HK-2 (cell line): Measurements from ENCODE around the gene TTC24.

Source experiments
- DNase-seq: peaks from one replicate; pipeline ENCODE4 v3.0.0-alpha.2; 2018; ENCODE audit not compliant: unreplicated experiment

TTC24 gene

GRCh38 chr1:156554971-156555370 is 24.6 kb upstream of the TTC24 start:
- no peak for DNase-seq

GRCh38 chr1:156555715-156556114 is 23.8 kb upstream of the TTC24 start:
- no peak for DNase-seq

GRCh38 chr1:156556354-156556753 is 23.2 kb upstream of the TTC24 start:
- no peak for DNase-seq

- DNase-seq = no peak
Observed at GRCh38 chr1:156559086-156559796, 20.3 kb upstream of the TTC24 start.

- no peak for DNase-seq
Observed at GRCh38 chr1:156559797-156560385, 19.6 kb upstream of the TTC24 start.

DNA sequence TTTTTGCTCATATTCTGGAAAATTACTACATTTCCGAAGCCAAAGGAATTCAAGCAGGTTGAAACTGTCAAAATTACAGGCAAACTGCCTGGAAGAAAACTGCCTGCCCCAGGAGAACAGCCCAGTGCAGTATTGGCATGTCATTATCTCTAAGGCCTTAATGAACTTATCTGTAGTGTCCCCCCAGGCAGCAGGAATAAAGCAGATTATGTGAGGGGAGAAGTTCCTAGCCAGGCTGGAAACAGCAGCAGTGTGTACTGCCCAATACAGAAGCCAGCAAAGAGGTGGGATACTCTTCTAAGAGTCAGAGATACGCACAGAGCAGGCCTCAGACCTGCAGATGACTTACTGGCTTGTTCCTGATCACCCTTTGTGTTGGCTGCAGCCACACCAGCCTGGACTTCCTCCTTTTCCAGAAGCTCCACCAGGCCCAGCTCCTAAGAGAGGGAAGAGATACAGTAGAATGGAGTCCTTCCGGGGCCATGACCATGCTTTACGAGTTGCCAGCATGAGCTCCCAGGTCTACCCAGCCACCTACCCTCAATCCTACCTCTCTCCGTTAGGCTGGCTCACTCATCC is 18.8 kb upstream of the TTC24 start:
- DNase-seq = no peak

GRCh38 chr1:156565519-156565918 is 14.0 kb upstream of the TTC24 start:
- no peak for DNase-seq

GRCh38 chr1:156566436-156566835 is 13.1 kb upstream of the TTC24 start:
- DNase-seq = no peak

DNA sequence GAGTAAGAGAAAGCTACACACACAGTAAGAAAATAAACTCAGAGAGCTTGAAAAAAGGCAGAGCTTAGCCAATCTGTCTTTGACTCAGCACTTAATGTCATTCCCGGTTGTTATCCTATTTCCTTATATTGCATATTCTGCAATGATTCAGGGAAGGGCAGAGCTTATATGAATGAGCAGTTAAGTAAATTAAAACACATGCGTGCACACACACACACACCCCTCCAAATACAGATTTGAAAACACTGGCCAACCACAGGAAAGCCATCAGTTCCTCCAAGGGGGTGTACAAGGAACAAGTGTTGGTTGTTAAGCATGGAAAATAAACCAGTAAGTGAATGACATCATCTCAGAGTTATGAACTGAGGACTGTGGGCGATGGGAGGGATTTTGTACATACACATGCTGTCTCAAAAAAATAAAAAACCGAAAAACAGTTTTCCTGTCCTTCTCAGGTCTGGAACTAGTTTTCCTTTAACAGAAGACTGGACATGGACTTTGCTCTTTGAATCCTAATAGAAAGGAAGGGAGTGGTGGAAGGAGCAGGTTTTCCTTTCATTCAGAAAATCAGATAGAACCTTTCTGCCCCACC is 8.2 kb upstream of the TTC24 start:
- peak; percentile 34 for DNase-seq

GRCh38 chr1:156571919-156572662 is 7.4 kb upstream of the TTC24 start, which contains the start of gene IQGAP3:
Gene IQGAP3, minus strand, starts transcription at chr1:156572565. Its CDS starts 36 bp downstream, at chr1:156572529.
- peak; percentile 85 for DNase-seq

- DNase-seq = no peak
Observed at GRCh38 chr1:156572663-156573018, 6.9 kb upstream of the TTC24 start.

DNA sequence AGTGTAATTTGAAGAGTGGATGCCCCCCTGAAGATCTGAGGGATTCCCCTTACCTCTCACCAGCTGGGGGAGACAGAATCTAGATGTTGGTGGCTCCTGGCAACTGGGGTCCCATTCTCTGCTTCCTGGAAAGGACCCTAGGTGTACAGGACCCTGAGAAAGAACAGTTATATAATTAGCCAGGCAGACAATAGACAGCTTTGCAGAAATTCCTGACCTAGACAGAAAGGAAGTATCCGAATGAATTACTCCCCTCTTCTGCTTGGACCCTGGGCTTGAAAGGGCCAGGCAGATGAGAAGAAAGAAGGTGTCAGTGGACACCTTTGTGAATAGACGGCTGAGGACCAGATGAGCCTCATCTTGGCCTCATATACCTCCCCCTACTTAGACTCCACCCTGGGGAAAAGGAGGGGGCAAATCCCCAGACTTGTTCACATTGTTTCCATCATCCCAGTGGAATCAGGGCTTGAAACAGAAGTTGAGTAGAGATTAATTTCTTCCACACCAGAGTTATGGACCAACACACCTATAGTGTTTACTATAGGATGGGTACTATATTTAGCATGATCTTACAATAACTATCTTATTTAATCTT is 5.4 kb upstream of the TTC24 start:
- DNase-seq = no peak

- no peak for DNase-seq
Observed at GRCh38 chr1:156577550-156577949, 2.0 kb upstream of the TTC24 start.

DNA sequence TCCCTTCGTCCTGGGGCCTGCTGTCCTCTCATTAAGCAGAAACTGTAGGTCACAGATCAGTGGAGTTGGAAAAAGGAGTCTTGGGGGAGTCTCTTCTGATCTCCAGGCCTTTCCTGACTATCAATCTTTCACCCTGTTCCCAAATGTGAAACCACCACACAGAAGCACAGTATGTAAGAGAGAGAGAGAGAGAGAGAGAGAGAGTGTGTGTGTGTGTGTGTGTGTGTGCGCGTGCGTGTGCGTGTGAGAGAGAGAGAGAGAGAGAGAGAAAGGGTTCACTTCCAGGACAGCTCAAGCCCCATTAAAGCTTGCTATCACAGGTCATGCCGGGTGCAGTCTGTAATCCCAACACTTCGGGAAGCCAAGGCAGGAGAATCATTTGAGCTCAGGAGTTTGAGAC is 1.5 kb upstream of the TTC24 start:
- DNase-seq = no peak

GRCh38 chr1:156581661-156582387 is 2.3 kb downstream of the TTC24 start:
- no peak for DNase-seq

- DNase-seq = no peak
Observed at GRCh38 chr1:156582388-156583017, 3.0 kb downstream of the TTC24 start.

DNA sequence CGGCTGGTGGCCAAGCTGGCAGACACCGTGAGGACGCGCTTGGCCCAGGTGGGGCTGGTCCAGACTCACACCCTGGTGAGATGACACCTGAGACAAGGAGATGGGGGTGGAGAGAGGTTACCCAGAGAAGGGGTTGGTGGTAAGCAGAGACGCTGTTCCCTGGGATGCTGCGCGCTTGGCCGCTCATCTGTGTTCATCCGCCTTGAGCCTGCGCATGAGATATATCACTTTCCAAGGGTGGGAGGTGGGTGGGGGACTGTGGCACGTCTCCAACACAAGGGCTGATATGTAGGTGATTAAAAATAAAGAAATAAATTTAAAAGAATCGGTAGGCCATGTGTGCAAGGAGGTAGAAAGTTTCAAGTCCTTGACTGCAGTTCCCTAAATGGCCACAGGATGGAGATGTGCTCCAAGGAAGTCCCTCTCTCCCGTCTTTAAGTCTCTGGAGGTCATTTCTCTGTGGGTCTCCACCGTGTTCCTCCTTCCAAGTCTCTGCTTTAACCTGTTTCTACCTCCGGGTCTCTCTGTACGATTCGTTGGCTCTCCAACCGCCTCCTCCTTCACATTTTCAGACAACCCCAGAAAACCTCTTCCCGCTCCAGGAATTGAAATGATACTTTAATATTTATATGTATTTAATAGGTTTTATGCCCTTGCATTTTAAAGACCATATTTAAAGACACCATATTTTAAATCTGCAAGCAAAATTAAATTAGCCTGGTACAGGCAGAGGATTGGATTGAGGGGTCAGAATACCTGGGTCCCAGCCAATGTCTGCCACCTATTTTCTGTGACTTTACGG is 4.5 kb downstream of the TTC24 start:
- peak; percentile 61 for DNase-seq

- no peak for DNase-seq
Observed at GRCh38 chr1:156584813-156585212, 5.3 kb downstream of the TTC24 start.

DNA sequence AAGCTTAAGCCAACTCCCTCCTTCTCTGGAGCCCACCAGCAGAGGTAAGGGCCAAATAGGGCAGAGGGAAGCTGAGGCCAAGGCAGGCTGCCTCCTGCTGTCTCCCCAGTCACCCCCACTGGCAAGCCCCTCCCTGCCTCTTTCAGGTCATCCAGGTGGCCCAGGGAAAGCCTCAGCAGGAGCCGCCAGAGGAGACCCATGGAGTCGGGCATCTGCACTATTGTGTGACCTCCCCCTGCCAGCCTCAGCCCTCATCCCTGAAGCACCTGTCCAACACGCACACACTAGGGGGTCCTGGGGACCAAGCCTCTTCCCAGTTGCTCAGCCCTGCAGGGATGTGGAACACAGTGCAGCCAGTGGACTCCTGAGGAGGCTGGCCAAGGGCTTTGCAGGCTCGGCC is 6.8 kb downstream of the TTC24 start:
- DNase-seq = no peak
